HG03139 (cell line): ENCODE results near the gene BMP6.
A peak's percentile ranks its signal among the peaks of the same experiment; 100 is the strongest.

ENCODE experiments used
- ATAC-seq: cut with Tn5 transposase; IDR thresholded peaks from one replicate; pipeline ENCODE4 v1.9.1; 2021; ENCODE audit not compliant: unreplicated experiment

The BMP6 gene

DNA sequence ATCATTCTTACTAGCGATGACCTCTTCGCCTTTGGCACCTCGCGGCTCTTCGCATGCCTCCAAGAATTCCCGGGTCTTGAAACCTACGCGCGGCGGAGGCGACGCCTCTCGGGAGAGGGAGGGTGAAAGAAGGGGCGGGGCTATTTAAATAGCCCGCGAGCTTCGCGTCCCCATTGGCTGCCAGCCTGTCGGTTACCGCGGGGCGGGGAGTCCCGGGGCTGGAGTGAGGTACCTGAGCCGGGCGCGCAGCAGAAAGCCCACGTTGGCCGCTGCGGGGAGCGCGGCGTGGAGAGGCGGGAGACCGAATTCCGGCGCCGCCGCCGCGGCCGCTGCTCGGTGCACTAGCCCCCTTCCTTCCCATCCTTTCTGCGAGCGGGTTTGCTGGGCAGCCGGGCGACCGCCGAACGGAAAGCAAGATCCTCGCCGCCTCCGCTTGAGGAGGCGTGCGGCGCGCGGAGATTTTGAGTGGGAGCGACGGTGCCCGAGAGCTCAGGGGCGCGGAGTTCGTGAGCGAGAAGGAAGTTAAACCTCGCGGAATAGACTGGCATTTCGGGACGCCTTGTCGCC is at the start of gene BMP6:
BMP6 (plus strand) TSS at position 251 of the 567 bp plus-strand sequence. CDS start 857 bp downstream, outside the sequence.
- ATAC-seq, result peak; percentile 70

- ATAC-seq, result no peak
These were observed 48.7 kb upstream of the BMP6 start for GRCh38 chr6:7677229-7677628.

DNA sequence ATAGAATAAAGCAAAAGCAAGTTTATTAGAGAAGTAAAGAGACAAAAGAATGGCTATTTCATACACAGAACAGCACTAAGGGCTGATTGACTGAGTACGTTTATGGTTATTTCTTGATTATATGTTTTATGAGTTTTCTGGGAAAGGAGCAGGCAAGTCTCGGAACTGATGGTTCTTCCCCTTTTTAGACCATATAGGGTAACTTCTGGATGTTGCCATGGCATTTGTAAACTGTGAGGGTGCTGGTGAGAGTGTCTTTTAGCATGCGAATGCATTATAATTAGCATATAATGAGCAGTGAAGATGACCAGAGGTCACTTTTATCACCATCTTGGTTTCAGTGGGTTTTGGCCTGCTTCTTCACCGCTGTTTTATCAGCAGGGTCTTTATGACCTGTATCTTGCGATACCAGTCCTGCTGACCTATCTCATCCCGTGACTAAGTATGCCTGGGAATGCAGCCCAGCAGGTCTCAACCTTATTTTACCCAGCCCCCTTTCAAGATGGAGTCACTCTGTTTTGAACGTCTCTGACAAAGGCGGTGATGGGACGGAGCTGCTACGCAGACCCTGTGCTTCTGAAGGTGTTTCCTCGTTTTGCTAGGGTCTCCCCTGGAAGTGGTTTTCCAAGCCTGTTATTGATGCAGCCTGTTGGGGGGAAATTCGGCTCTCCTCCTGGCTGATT is 45.4 kb upstream of the BMP6 start:
- ATAC-seq, result no peak

- no peak for ATAC-seq
These were observed 44.5 kb upstream of the BMP6 start for GRCh38 chr6:7681449-7681848.

DNA sequence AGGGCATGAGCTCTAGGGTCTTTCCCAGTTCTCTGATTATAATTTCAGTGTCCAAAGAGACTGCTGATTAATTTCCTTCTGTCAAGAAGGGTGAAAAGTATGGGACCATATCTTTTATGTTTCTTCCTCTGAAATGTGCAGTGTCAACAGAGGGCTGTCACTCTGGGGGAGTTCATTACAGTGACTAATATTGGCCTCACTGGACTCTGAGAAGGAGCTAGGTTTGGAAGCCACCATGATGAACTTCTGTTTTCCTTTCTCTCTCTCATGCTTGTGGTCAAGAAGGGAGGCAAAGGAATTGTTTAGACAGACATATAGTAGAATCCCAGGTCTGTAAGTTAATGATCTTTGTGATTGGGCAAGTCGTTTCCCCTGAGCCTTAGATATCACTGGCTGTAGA is 41.8 kb upstream of the BMP6 start:
- no peak for ATAC-seq

GRCh38 chr6:7684843-7685242 is 41.1 kb upstream of the BMP6 start:
- no peak for ATAC-seq

GRCh38 chr6:7685276-7685675 is 40.6 kb upstream of the BMP6 start:
- ATAC-seq, result no peak

DNA sequence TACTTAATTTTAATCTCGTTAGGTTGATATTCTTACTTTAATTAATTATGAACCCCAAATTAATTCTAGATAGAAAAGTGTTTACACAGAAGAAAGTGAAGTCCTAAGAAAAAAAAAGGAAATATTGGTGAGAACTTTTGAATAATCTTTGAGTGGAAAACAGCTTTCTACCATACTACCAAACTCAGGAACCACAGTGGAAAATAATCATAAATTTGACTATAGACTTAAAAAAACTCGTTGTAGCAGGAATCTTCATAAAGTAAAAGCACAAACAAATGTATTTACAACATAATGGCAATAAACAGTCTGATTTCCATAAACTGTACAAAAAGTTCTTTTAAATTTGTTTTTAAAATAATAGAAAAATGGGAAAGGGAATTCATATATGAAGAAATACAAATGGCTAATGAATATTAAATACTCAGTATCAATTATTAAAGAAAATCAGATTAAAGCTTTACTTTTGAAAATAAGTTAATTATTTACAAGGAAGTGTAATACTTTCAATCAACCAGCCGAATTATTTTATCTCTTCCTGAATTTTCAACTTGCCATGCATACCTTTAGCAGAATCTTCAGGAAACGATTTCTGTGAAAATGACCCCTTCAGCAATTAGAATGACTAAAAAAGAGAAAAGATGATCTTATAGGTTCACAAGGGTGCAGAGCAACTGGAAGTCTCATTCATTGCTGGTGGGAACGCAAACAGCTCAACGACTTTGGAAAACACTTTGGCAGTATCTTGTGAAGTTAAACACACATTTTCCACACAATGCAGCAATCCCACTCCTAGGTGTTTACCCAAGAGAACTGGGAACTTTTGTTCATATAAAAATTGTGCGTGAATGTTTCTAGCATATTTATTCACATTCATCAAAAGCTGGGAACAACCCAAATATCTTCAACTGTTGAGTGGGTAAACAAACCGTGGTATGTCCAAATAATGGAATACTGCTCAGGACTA is 38.5 kb upstream of the BMP6 start:
- no peak for ATAC-seq

GRCh38 chr6:7691021-7691420 is 34.9 kb upstream of the BMP6 start:
- ATAC-seq, result no peak

DNA sequence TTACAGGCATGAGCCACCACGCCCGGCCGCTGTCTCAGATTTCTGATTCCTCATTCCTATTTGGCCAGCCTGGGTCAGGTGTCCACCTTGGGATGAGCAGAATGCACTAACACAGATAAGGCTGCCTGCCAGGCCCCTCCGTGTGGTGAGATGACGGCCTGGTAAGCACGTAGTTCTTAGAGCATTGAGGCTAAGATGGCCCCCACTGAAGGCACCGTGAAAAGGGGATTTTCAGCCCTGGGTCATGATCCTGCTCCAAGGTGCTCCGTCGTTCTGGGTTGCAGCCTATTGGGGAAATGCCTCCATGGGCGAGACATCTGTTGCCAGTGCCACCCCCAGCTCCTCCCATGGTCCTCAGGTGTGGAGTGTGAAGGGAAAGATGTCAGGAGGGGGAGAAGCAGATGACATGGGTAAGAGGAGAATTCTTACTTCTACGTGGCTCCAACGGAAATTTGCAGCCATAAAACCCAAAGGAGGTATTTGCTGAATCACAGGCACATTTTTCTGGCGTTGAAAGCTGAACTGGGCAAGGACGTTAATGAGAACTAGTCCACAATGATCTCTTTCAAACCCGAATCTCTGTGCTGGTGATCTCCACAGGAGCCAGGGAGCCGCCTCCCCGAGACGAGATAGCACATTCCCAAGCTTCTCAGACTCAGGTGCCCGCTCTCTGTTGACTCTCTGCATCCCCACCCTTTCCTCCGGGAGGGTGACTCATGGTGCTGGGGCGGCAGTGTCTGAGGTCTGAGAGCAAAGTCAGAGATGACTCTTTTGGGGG is 34.0 kb upstream of the BMP6 start:
- ATAC-seq, result no peak

GRCh38 chr6:7692453-7692784 is 33.5 kb upstream of the BMP6 start:
- no peak for ATAC-seq

DNA sequence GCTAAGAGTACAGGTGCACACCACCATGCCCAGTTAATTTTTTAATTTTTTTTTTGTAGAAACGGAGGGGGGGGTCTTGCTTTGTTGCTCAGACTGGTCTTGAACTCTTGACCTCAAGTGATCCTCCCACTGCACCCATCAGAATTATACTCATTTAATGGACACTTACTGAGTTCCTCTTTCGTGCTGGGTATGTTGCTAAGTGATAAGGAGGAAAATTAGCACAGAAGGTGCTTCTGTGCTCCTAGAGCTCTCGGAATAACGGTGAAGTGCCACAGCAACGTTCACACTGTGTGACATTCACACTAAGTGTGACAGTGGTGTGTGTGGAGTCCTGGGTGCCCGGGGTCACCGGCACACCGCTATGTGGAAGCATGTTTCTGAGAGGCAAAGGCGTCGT is 32.1 kb upstream of the BMP6 start:
- no peak for ATAC-seq

DNA sequence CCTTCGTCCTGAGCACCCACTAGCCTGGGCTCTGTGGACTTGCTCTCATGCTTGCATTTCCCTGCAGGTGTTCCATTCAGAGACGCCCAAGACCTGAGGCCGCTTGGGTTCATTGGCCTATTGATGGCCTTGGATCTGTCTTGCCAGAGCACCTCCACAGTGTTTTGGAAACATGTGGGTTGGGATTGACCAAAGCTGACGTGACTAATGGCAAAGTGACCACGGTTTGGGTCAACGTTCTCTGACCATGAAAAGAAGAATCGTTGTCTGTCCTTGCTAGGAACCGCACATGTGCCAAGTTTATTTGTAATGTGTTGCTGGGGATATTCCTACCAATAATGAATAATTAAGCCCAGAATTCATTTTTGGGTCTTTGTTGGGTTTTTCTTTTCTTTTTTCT is 29.8 kb upstream of the BMP6 start:
- ATAC-seq, result no peak

GRCh38 chr6:7697432-7697819 is 28.5 kb upstream of the BMP6 start:
- no peak for ATAC-seq

DNA sequence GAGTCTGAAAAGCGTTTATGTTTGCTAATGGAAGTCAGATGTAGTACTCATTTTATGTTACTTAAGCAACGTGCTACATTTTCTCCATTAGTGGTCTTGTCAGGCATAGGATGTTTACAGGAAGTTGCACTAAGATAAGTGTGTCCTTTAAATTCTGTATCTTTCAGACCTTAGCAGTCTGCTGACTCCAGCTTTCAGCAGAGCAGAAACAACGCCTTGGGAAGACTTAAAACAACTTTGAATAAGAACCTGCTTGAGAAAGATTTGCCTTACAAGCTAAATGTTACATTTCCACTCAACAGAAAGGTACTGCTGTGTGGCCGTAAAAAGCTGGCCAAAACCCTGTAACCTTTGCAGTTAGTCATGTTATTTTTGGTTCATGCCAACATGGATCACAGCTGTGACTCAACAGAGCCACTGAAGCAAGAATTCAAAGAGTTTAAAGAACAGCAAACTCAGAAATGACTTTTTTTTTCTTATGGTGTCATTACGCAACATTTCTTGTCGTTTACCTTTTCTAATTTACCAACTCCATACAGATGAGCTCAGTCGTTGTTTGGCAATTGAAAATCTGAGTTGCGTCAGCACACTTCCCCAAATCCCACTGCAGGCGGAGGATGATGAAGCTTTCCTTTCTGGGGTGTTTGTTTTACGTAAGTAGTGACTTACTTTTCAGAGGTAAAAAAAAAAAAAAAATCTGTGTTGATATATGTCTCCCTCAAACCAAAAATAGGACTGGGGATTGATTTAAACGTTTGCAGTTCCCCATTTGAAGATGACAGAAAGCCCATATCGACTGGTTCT is 27.9 kb upstream of the BMP6 start:
- ATAC-seq, result no peak

DNA sequence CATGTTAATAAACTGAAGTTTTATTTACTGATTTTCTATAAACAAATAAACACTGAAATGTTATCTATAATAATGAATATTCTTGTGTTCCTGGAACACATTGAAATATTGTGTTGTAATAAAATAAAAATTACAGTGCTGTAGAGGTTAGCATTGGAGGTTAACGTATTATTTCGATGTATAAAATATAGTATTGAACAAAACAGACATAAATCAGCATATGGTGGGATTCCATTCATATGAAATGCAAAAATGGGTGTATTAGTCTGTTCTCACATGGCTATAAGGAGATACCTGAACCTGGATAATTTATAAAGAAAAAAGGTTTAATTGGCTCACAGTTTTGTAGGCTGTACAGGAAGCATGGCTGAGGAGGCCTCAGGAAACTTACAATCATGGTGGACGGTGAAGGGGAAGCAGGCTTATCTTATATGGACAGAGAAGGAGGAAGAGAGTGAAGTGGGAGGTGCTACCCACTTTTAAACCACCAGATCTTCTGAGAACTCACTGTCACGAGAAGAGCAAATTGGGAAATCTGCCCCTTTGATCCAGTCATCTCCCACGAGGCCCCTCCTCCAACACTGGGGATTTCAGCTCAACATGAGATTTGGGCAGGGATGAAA is 24.6 kb upstream of the BMP6 start:
- ATAC-seq, result no peak

DNA sequence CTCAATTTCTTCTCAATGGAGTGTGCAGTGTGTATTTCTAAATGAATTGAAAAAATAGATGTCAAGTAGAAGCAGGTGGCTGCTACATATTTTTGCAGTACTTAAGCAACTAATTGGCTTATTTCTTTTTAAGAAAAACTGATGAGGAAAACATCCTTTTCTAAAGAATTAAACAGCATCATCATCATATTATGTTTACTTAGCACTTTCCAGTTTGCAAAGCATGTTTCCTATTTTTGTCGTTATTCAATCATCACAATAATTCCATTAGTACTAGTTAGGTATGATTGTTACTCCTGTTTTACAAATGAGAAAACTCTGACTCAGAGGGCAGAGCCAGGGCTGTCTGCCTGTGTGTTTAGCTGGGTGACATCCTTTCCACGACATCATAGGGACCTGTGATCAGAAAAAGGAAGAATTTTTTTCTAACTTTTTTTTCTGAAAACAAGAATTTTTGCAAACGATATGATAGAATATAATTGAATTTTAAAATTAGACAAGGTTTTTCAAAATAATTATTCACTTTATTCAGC is 22.7 kb upstream of the BMP6 start:
- ATAC-seq, result no peak

- ATAC-seq, result no peak
These were observed 20.4 kb upstream of the BMP6 start for GRCh38 chr6:7705483-7705882.

GRCh38 chr6:7706269-7706668 is 19.6 kb upstream of the BMP6 start:
- no peak for ATAC-seq

DNA sequence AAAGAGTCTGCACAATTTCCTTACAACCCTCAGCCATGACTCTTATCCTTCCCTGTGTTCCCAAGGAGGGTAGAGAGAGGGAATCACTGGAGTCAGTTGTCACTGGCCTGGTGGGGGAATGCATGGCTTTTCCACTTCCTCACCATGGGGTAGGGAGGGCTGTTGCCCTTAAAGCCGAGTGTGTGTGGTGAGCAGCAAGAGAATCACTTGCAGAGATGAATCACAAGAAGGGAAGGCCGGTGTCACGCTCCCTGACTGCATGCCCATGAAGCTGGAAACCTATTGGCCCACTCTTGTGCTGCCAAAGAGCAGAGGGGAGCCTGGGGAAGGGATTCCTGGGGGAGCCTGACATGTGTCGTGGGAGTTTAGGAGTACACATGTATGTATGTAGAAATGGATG is 18.1 kb upstream of the BMP6 start:
- ATAC-seq, result no peak
